Ascending aorta (tissue), 2 donors: ENCODE results near the gene C4orf50. TPM values are rescaled to one million over a fixed set of nuclear protein-coding genes. Genes with fewer than 3 reads are reported as not detected.

Experiments used
- DNase-seq, 2 donors: peaks; one replicate each; pipeline ENCODE4 v3.0.0-alpha.2; 2019; ENCODE audit warnings: low spot score in 2 of 2
- H3K27ac ChIP-seq, 2 donors: fragments of 200-600 bp; sonication (generic); one replicate each; pipeline ENCODE4 v1.5.1; 2016 to 2017; ENCODE audit warnings: mild to moderate bottlenecking in 1 of 2
- H3K27me3 ChIP-seq: fragments of 200-600 bp; sonication (generic); one replicate; pipeline ENCODE4 v1.5.1; 2017
- H3K36me3 ChIP-seq, 2 donors: fragments of 200-600 bp; sonication (generic); one replicate each; pipeline ENCODE4 v1.5.1; 2016
- H3K4me1 ChIP-seq, 2 donors: fragments of 200-600 bp; sonication (generic); one replicate each; pipeline ENCODE4 v1.5.1; 2016 to 2017; ENCODE audit warnings: mild to moderate bottlenecking in 1 of 2
- H3K4me3 ChIP-seq, 2 donors: fragments of 200-600 bp; sonication (generic); one replicate each; pipeline ENCODE4 v1.5.1; 2016 to 2017; ENCODE audit warnings: mild to moderate bottlenecking in 1 of 2
- H3K9me3 ChIP-seq, 2 donors: fragments of 200-600 bp; sonication (generic); one replicate each; pipeline ENCODE4 v1.5.1; 2016
- CTCF ChIP-seq, 3 experiments: fragments of 200-600 bp in 2 of 3; fragments of 450-650 bp in 1 of 3; sonication (generic) in 2 of 3; IDR thresholded peaks; one replicate each; pipeline ENCODE4 v1.5.1; 2016 to 2019; ENCODE audit warnings: antibody characterized with exemption in 3 of 3, mild to moderate bottlenecking in 1 of 3, moderate library complexity in 1 of 3
- intact Hi-C: fragments of 100-400 bp; cut with DNase I; formaldehyde crosslinking; loops from one replicate; pipeline ENCODE4 v1.15.1; 2023
- total RNA-seq: library from RNA; depleted of rRNA; stranded (reverse); fragments of >200 nt; gene quantifications from one replicate; pipeline ENCODE4 v1.1.0, GENCODE V29; 2016

Gene C4orf50
- total RNA-seq, 1 donor from 2014 or later: not detected

GRCh38 chr4:5874811-5875449 lies 143.3 kb downstream of the C4orf50 start:
- intact Hi-C loops: no loop called here
- DNase-seq: no peak

GRCh38 chr4:5870701-5871100 lies 147.5 kb downstream of the C4orf50 start:
- no peaks in the 10 kb centered on the region for H3K36me3 ChIP-seq
- no peak overlapping the region for H3K4me3 ChIP-seq
- no peak overlapping the region for H3K27ac ChIP-seq
- intact Hi-C loops: no loop called here
- no peaks in the 10 kb centered on the region for H3K9me3 ChIP-seq
- no peak for DNase-seq
- no peaks in the 10 kb centered on the region for H3K4me1 ChIP-seq
- no peak for TF ChIP-seq CTCF (IDR thresholded peaks at IDR 0.05)
- no peaks in the 10 kb centered on the region for H3K27me3 ChIP-seq

More at GRCh38 chr4:5874811-5875449, 143.3 kb downstream of the C4orf50 start:
- H3K4me3 ChIP-seq: no peak overlapping the region
- no peak overlapping the region for H3K27ac ChIP-seq
- no peaks in the 10 kb centered on the region for H3K9me3 ChIP-seq
- no peak for TF ChIP-seq CTCF (IDR thresholded peaks at IDR 0.05)
- no peaks in the 10 kb centered on the region for H3K27me3 ChIP-seq
- H3K36me3 ChIP-seq: no peaks in the 10 kb centered on the region
- no peaks in the 10 kb centered on the region for H3K4me1 ChIP-seq

- Histone ChIP-seq H3K4me3 (no peak overlapping the region), H3K36me3 (no peaks in the 10 kb centered on the region), H3K27me3 (no peaks in the 10 kb centered on the region), H3K4me1 (no peaks in the 10 kb centered on the region), H3K27ac (no peak overlapping the region), H3K9me3 (no peaks in the 10 kb centered on the region)
- no peak for TF ChIP-seq CTCF (IDR thresholded peaks at IDR 0.05)
- intact Hi-C loops: no loop called here
- no peak for DNase-seq
Measured at GRCh38 chr4:5869966-5870619, 148.1 kb downstream of the C4orf50 start.

GRCh38 chr4:5867866-5868265 lies 150.4 kb downstream of the C4orf50 start:
- H3K9me3 ChIP-seq: no peaks in the 10 kb centered on the region
- no peaks in the 10 kb centered on the region for H3K4me1 ChIP-seq
- no peak for DNase-seq
- no peak for TF ChIP-seq CTCF (IDR thresholded peaks at IDR 0.05)
- no peak overlapping the region for H3K4me3 ChIP-seq
- H3K27ac ChIP-seq: no peak overlapping the region
- H3K36me3 ChIP-seq: no peaks in the 10 kb centered on the region
- intact Hi-C loops: no loop called here
- no peaks in the 10 kb centered on the region for H3K27me3 ChIP-seq

- Histone ChIP-seq H3K4me3 (no peak overlapping the region), H3K27me3 (no peaks in the 10 kb centered on the region), H3K9me3 (no peaks in the 10 kb centered on the region), H3K4me1 (no peaks in the 10 kb centered on the region), H3K36me3 (no peaks in the 10 kb centered on the region), H3K27ac (no peak overlapping the region)
- TF ChIP-seq CTCF (IDR thresholded peaks at IDR 0.05): no peak
- intact Hi-C loops: no loop called here
- DNase-seq: no peak
Measured at GRCh38 chr4:5866841-5867813, 151.1 kb downstream of the C4orf50 start.
